HG02885 (cell line): ENCODE results near the gene COL19A1.

ENCODE experiments used
- ATAC-seq: cut with Tn5 transposase; IDR thresholded peaks from one replicate; pipeline ENCODE4 v1.9.1; 2021; ENCODE audit warnings: mild to moderate bottlenecking; ENCODE audit not compliant: unreplicated experiment, poor library complexity

COL19A1 gene

DNA sequence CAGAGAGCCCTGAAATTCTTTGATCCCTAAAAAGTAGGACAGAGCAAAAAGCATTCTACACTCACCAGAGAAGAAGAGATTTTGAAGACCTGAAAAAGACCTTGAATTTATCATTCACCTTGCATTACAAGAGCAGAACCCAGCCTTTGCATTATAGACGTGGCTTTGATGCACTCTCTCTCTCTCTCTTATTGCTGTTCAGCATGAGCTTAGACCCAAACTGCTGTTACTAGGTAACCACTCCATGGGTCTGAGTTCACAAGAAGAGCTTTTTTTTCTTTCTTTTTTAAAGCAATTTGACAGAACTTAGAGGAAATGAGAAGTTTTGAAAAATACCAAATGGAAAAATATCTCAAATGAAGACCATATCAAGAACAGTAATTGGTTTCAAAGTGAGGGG lies 392.1 kb downstream of the COL19A1 start:
- no peak for ATAC-seq
